ENCODE data around the gene PDE4D.

PDE4D gene

GRCh38 chr5:59579824-59580167 is 313.7 kb downstream of the PDE4D start:
- Histone ChIP-seq H2BK5ac (ENCODE audit: low read depth, low read length, poor library complexity, severe bottlenecking) (no peak overlapping the region), H3K4me3 (ENCODE audit: insufficient read depth in 1 of 2, low read depth in 1 of 2, low read length in 2 of 2) (no peak overlapping the region), H3K27me3 (ENCODE audit: control insufficient read depth in 1 of 2, insufficient read depth in 1 of 2, low read length in 2 of 2) (no peaks in the 10 kb centered on the region), H2BK15ac (ENCODE audit: low read depth, poor library complexity, severe bottlenecking) (no peak overlapping the region), H3K9me3 (ENCODE audit: control insufficient read depth, low read length) (no peaks in the 10 kb centered on the region), H3K79me1 (replicated peaks; ENCODE audit: low read length, poor library complexity, severe bottlenecking) (peaks cover under 1% of the 10 kb centered on the region), H2BK120ac (ENCODE audit: low read depth, low read length) (no peak overlapping the region), H3K4me1 (ENCODE audit: control insufficient read depth, insufficient read depth, low read depth, low read length) (peaks cover under 1% of the 10 kb centered on the region), H3K27ac (ENCODE audit: low read length, poor library complexity, severe bottlenecking) (no peak overlapping the region), H3K23ac (ENCODE audit: low read length in 2 of 2) (no peak overlapping the region), H3K9ac (ENCODE audit: low read length) (no peak overlapping the region), H3K14ac (ENCODE audit: low read length in 2 of 2) (no peak overlapping the region), H4K91ac (ENCODE audit: low read length) (no peak overlapping the region), H3K18ac (ENCODE audit: low read depth in 1 of 2, low read length in 2 of 2) (no peak overlapping the region), H2AFZ (ENCODE audit: low read depth, low read length) (no peak overlapping the region), H4K8ac (ENCODE audit: low read length) (no peak overlapping the region), H3K36me3 (ENCODE audit: control insufficient read depth in 1 of 2, insufficient read depth in 2 of 2, low read depth in 1 of 2, low read length in 2 of 2) (no peaks in the 10 kb centered on the region), H3K4ac (ENCODE audit: low read depth in 1 of 2, low read length in 2 of 2) (no peak overlapping the region), H2AK5ac (ENCODE audit: low read length, severe bottlenecking) (no peak overlapping the region), H2BK12ac (ENCODE audit: low read length in 2 of 2) (no peak overlapping the region), H3K4me2 (ENCODE audit: low read length, poor library complexity, severe bottlenecking) (no peak overlapping the region)
- DNase-seq = no peak
- WGBS = 100% methylated on average over 1 of the region's 1 CpG

- H4K8ac ChIP-seq (ENCODE audit: low read length) = no peak overlapping the region
- H3K9me3 ChIP-seq (ENCODE audit: control insufficient read depth, low read length) = no peaks in the 10 kb centered on the region
- no peak overlapping the region for H2BK12ac ChIP-seq (ENCODE audit: low read length in 2 of 2)
- no peak overlapping the region for H2AFZ ChIP-seq (ENCODE audit: low read depth, low read length)
- no peak overlapping the region for H3K18ac ChIP-seq (ENCODE audit: low read depth in 1 of 2, low read length in 2 of 2)
- no peak overlapping the region for H2BK15ac ChIP-seq (ENCODE audit: low read depth, poor library complexity, severe bottlenecking)
- H2AK5ac ChIP-seq (ENCODE audit: low read length, severe bottlenecking) = no peak overlapping the region
- WGBS = 89% methylated on average over 2 of the region's 2 CpGs
- no peak overlapping the region for H3K9ac ChIP-seq (ENCODE audit: low read length)
- DNase-seq = no peak
- no peak overlapping the region for H2BK5ac ChIP-seq (ENCODE audit: low read depth, low read length, poor library complexity, severe bottlenecking)
- no peaks in the 10 kb centered on the region for H3K4me1 ChIP-seq (ENCODE audit: control insufficient read depth, insufficient read depth, low read depth, low read length)
- H3K27me3 ChIP-seq (ENCODE audit: control insufficient read depth in 1 of 2, insufficient read depth in 1 of 2, low read length in 2 of 2) = no peaks in the 10 kb centered on the region
- no peak overlapping the region for H3K23ac ChIP-seq (ENCODE audit: low read length in 2 of 2)
- no peaks in the 10 kb centered on the region for H3K79me1 ChIP-seq (replicated peaks; ENCODE audit: low read length, poor library complexity, severe bottlenecking)
- no peak overlapping the region for H4K91ac ChIP-seq (ENCODE audit: low read length)
- H3K4me2 ChIP-seq (ENCODE audit: low read length, poor library complexity, severe bottlenecking) = no peak overlapping the region
- H3K4ac ChIP-seq (ENCODE audit: low read depth in 1 of 2, low read length in 2 of 2) = no peak overlapping the region
- no peak overlapping the region for H3K4me3 ChIP-seq (ENCODE audit: insufficient read depth in 1 of 2, low read depth in 1 of 2, low read length in 2 of 2)
- H3K36me3 ChIP-seq (ENCODE audit: control insufficient read depth in 1 of 2, insufficient read depth in 2 of 2, low read depth in 1 of 2, low read length in 2 of 2) = no peaks in the 10 kb centered on the region
- H3K27ac ChIP-seq (ENCODE audit: low read length, poor library complexity, severe bottlenecking) = no peak overlapping the region
- no peak overlapping the region for H2BK120ac ChIP-seq (ENCODE audit: low read depth, low read length)
- no peak overlapping the region for H3K14ac ChIP-seq (ENCODE audit: low read length in 2 of 2)
These were observed 314.3 kb downstream of the PDE4D start for GRCh38 chr5:59579101-59579823.

- Histone ChIP-seq H3K79me1 (replicated peaks; ENCODE audit: low read length, poor library complexity, severe bottlenecking) (peaks cover 3% of the 10 kb centered on the region), H3K14ac (ENCODE audit: low read length in 2 of 2) (no peak overlapping the region), H2BK5ac (ENCODE audit: low read depth, low read length, poor library complexity, severe bottlenecking) (no peak overlapping the region), H2AFZ (ENCODE audit: low read depth, low read length) (no peak overlapping the region), H3K4me3 (ENCODE audit: insufficient read depth in 1 of 2, low read depth in 1 of 2, low read length in 2 of 2) (no peak overlapping the region), H3K9me3 (ENCODE audit: control insufficient read depth, low read length) (no peaks in the 10 kb centered on the region), H2AK5ac (ENCODE audit: low read length, severe bottlenecking) (no peak overlapping the region), H3K9ac (ENCODE audit: low read length) (no peak overlapping the region), H3K36me3 (ENCODE audit: control insufficient read depth in 1 of 2, insufficient read depth in 2 of 2, low read depth in 1 of 2, low read length in 2 of 2) (no peaks in the 10 kb centered on the region), H3K23ac (ENCODE audit: low read length in 2 of 2) (no peak overlapping the region), H2BK120ac (ENCODE audit: low read depth, low read length) (no peak overlapping the region), H3K18ac (ENCODE audit: low read depth in 1 of 2, low read length in 2 of 2) (no peak overlapping the region), H4K8ac (ENCODE audit: low read length) (no peak overlapping the region), H3K27ac (ENCODE audit: low read length, poor library complexity, severe bottlenecking) (no peak overlapping the region), H4K91ac (ENCODE audit: low read length) (no peak overlapping the region), H2BK12ac (ENCODE audit: low read length in 2 of 2) (no peak overlapping the region), H3K4me1 (ENCODE audit: control insufficient read depth, insufficient read depth, low read depth, low read length) (no peaks in the 10 kb centered on the region), H2BK15ac (ENCODE audit: low read depth, poor library complexity, severe bottlenecking) (no peak overlapping the region), H3K4me2 (ENCODE audit: low read length, poor library complexity, severe bottlenecking) (no peak overlapping the region), H3K4ac (ENCODE audit: low read depth in 1 of 2, low read length in 2 of 2) (no peak overlapping the region), H3K27me3 (ENCODE audit: control insufficient read depth in 1 of 2, insufficient read depth in 1 of 2, low read length in 2 of 2) (no peaks in the 10 kb centered on the region)
- DNase-seq = no peak
- 100% methylated on average over 1 of the region's 1 CpG for WGBS
These were observed 316.0 kb downstream of the PDE4D start for GRCh38 chr5:59577485-59577884.

DNA sequence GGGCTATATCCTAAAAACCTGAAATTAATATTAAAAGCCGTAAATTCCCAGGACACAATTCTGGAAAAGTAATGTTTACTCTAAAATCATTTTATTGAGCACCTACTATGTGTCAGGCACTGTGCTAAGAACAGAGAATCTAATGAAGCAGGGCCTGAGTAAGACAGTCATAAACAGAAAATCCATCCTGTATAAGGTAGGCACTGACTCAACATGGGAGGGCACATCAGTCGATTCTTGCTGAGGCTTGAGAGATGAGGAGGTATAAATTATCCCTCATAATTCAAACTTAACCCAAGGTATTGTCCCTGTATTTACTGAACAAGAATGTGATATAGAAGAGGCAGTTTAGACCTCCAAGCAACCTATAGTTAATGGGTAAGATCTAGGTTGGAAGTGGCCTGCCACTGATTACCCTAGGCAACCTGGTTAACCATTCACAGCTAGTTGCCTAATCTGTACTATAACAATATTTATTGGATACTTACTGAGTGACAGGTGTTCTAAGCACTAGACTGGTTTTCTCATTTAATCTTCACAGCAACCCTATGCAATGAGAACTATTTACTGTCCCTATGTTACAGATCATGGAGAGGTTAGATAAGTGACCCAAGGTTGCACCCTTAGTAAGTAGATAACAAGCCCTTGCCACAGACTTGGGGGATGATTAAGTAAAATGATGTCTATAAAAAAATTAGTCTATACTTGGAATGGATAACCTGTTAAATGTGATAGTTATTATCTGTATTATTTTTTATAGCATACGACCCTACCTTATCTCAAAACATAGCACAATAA is 317.7 kb downstream of the PDE4D start:
- H2BK120ac ChIP-seq (ENCODE audit: low read depth, low read length) = no peak overlapping the region
- no peak overlapping the region for H3K27ac ChIP-seq (ENCODE audit: low read length, poor library complexity, severe bottlenecking)
- H3K4me3 ChIP-seq (ENCODE audit: insufficient read depth in 1 of 2, low read depth in 1 of 2, low read length in 2 of 2) = no peak overlapping the region
- no peak overlapping the region for H3K4ac ChIP-seq (ENCODE audit: low read depth in 1 of 2, low read length in 2 of 2)
- no peak overlapping the region for H4K8ac ChIP-seq (ENCODE audit: low read length)
- no peak for DNase-seq
- H3K36me3 ChIP-seq (ENCODE audit: control insufficient read depth in 1 of 2, insufficient read depth in 2 of 2, low read depth in 1 of 2, low read length in 2 of 2) = no peaks in the 10 kb centered on the region
- H2BK5ac ChIP-seq (ENCODE audit: low read depth, low read length, poor library complexity, severe bottlenecking) = no peak overlapping the region
- H3K4me2 ChIP-seq (ENCODE audit: low read length, poor library complexity, severe bottlenecking) = no peak overlapping the region
- no peaks in the 10 kb centered on the region for H3K27me3 ChIP-seq (ENCODE audit: control insufficient read depth in 1 of 2, insufficient read depth in 1 of 2, low read length in 2 of 2)
- H3K14ac ChIP-seq (ENCODE audit: low read length in 2 of 2) = no peak overlapping the region
- H3K4me1 ChIP-seq (ENCODE audit: control insufficient read depth, insufficient read depth, low read depth, low read length) = no peaks in the 10 kb centered on the region
- H2BK12ac ChIP-seq (ENCODE audit: low read length in 2 of 2) = no peak overlapping the region
- no peak overlapping the region for H2AK5ac ChIP-seq (ENCODE audit: low read length, severe bottlenecking)
- WGBS = no CpG with 5 or more reads among the region's 3 CpGs
- H3K9ac ChIP-seq (ENCODE audit: low read length) = no peak overlapping the region
- H3K79me1 ChIP-seq (replicated peaks; ENCODE audit: low read length, poor library complexity, severe bottlenecking) = peaks cover 3% of the 10 kb centered on the region
- H3K18ac ChIP-seq (ENCODE audit: low read depth in 1 of 2, low read length in 2 of 2) = no peak overlapping the region
- H4K91ac ChIP-seq (ENCODE audit: low read length) = no peak overlapping the region
- no peaks in the 10 kb centered on the region for H3K9me3 ChIP-seq (ENCODE audit: control insufficient read depth, low read length)
- H2BK15ac ChIP-seq (ENCODE audit: low read depth, poor library complexity, severe bottlenecking) = no peak overlapping the region
- no peak overlapping the region for H3K23ac ChIP-seq (ENCODE audit: low read length in 2 of 2)
- H2AFZ ChIP-seq (ENCODE audit: low read depth, low read length) = no peak overlapping the region

Measured in mesenchymal stem cell (in vitro differentiated cells and primary cell).